Activated naive CD8-positive, alpha-beta T cell treated with anti-CD3 and anti-CD28 coated beads for 36 hours (primary cell): ENCODE data around the gene GATB. TPM values are rescaled to one million over a fixed set of nuclear protein-coding genes. Genes with fewer than 3 reads are reported as not detected.

Source experiments
- DNase-seq: peaks from one replicate; pipeline ENCODE4 v3.0.0; 2021
- H3K27ac Mint-ChIP-seq: one replicate; pipeline ENCODE4 v1.8.0; 2022; ENCODE audit warnings: mild to moderate bottlenecking, moderate library complexity, mixed read lengths
- H3K27me3 Mint-ChIP-seq: one replicate; pipeline ENCODE4 v1.8.0; 2022; ENCODE audit warnings: mild to moderate bottlenecking, mixed read lengths
- H3K36me3 Mint-ChIP-seq: one replicate; pipeline ENCODE4 v1.8.0; 2021; ENCODE audit warnings: mild to moderate bottlenecking, mixed read lengths
- H3K4me1 Mint-ChIP-seq: one replicate; pipeline ENCODE4 v1.8.0; 2021; ENCODE audit warnings: mixed read lengths
- H3K4me3 Mint-ChIP-seq: one replicate; pipeline ENCODE4 v1.8.0; 2022; ENCODE audit warnings: mild to moderate bottlenecking, moderate library complexity, mixed read lengths
- H3K9me3 Mint-ChIP-seq: one replicate; pipeline ENCODE4 v1.8.0; 2022; ENCODE audit warnings: mixed read lengths
- total RNA-seq, 2 experiments: library from RNA; stranded (reverse); gene quantifications; one replicate each; pipeline ENCODE4 v1.2.3, GENCODE V29; 2021

GATB gene
- total RNA-seq, 2 experiments from 2014 or later = 28.4 to 29.4 TPM

DNA sequence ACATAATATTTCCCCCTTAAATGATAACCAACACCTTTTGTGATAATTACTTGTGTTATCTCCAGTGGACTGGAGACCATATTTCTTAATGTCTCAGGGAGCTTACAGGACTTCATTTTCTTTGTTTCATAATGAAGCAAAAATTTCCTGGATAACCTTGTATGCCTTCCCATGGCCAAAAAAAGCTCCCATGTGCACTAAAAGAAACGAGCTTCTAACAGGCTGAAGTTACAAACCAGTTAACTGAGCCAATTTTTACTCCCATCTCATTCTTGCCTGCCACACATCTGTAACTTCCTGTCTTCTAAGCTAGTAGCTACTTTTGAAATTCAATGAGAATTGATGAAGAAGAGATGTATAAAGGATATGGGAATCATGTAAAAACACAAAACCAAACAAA lies 32.8 kb downstream of the GATB start:
- Mint-ChIP-seq H3K27ac (peak overlapping the region; percentile 52), H3K4me3 (no peak overlapping the region), H3K4me1 (peaks cover 3% of the 10 kb centered on the region), H3K27me3 (no peaks in the 10 kb centered on the region), H3K36me3 (peaks cover 8% of the 10 kb centered on the region), H3K9me3 (no peaks in the 10 kb centered on the region)
- no peak for DNase-seq

DNA sequence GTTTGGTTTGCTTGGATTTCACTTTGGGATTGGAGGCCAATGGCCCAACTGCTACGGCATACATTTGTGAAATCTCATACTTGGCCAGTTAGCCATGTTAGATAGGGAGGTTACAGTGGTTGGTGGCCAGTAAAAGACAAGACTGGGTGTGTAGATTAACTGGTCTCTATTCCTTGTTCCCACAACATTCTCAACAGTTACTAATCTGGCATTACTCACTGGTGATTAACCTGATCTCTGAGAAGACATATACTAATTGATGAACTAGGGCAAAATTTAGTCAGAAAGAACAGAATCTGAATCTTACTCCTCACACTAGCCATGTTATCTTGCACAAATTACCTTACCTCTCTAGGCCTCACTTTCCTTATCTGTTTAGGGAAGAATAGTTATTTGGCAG lies 33.4 kb downstream of the GATB start:
- H3K27me3 Mint-ChIP-seq = no peaks in the 10 kb centered on the region
- H3K4me3 Mint-ChIP-seq = no peak overlapping the region
- H3K36me3 Mint-ChIP-seq = peaks cover 11% of the 10 kb centered on the region
- H3K4me1 Mint-ChIP-seq = no peaks in the 10 kb centered on the region
- no peaks in the 10 kb centered on the region for H3K9me3 Mint-ChIP-seq
- H3K27ac Mint-ChIP-seq = no peak overlapping the region
- no peak for DNase-seq

GRCh38 chr4:151725087-151725486 lies 35.7 kb downstream of the GATB start:
- Mint-ChIP-seq H3K4me3 (no peak overlapping the region), H3K27ac (no peak overlapping the region), H3K36me3 (peaks cover 6% of the 10 kb centered on the region), H3K27me3 (no peaks in the 10 kb centered on the region), H3K9me3 (no peaks in the 10 kb centered on the region), H3K4me1 (no peaks in the 10 kb centered on the region)
- DNase-seq = no peak

GRCh38 chr4:151721916-151722315 lies 38.9 kb downstream of the GATB start:
- Mint-ChIP-seq H3K36me3 (peaks cover 6% of the 10 kb centered on the region), H3K27ac (no peak overlapping the region), H3K9me3 (no peaks in the 10 kb centered on the region)

GRCh38 chr4:151721466-151721865 lies 39.3 kb downstream of the GATB start:
- no peak for DNase-seq
- Mint-ChIP-seq H3K4me1 (no peaks in the 10 kb centered on the region), H3K9me3 (no peaks in the 10 kb centered on the region), H3K27ac (no peak overlapping the region), H3K4me3 (no peak overlapping the region), H3K36me3 (peaks cover 6% of the 10 kb centered on the region), H3K27me3 (no peaks in the 10 kb centered on the region)

More at GRCh38 chr4:151721916-151722315, 38.9 kb downstream of the GATB start:
- no peaks in the 10 kb centered on the region for H3K27me3 Mint-ChIP-seq
- no peak for DNase-seq
- H3K4me1 Mint-ChIP-seq = no peaks in the 10 kb centered on the region
- H3K4me3 Mint-ChIP-seq = no peak overlapping the region

DNA sequence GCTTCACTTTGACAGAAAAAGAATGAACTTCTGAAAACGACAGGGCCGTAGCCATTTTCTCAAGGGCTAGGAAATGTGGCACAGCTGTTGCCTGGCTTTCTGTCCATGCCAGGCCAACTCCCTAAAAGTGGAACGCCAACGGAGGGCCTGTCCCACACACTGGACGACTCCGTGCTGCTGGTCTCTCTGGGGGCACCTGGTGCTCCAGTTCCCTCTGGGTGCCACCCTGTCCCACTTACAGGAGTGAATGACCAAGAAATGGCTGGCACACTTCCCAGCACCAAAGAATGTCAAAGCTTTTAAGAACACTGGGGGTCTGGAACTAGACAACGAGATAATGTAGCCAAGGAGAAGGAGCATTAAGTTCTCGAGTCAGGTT lies 40.9 kb downstream of the GATB start:
- DNase-seq = no peak

DNA sequence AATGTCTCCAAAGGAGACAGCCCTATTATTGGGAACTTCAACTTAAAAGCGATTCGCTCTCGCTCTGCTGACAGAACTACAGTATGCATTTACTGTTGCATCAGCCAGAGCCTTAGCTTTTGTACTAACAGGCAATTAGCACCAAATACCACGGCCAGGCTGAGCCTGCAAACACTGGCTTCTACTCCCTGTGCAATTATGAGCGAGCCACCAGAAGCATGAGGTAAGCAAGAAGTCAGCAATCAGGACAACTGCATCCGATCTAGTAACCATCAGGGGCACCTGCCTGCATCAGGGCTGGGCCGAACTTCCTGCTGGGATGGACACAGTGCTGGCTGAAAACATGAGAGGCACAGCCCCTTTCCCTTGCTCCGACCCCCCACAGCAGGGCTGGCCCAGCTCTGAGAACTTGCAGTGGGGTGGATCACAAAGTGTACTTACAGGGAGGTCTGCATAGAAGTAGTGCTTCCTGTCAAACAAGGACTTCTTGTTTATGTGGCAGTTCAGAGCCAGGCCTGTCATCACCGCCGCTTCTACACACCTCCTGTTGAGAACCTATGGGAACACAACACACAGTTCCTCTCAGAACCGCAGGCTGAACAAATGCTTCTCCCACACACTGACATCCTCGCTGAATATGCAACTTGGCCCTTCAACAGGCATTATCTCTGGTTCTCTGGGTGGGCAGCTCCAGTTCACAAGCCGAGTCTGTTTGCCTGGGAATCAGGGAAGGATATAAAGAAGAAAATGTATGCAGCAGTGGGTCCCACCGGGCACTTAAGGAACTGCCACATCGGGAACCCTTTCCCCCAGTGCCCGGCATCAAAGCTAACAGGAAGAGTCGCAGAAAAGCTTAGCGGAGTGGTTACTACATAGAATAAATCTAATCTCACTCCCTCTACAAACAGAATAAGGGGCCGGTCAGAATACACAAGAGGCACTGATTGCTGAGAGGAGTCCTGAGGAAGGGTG lies 41.5 kb downstream of the GATB start:
- Mint-ChIP-seq H3K36me3 (peaks cover 6% of the 10 kb centered on the region), H3K27me3 (no peaks in the 10 kb centered on the region), H3K4me3 (no peak overlapping the region), H3K4me1 (no peaks in the 10 kb centered on the region), H3K9me3 (no peaks in the 10 kb centered on the region), H3K27ac (no peak overlapping the region)
- DNase-seq = no peak

More for the DNA sequence above, 40.9 kb downstream of the GATB start:
- Mint-ChIP-seq H3K27me3 (no peaks in the 10 kb centered on the region), H3K27ac (no peak overlapping the region), H3K9me3 (no peaks in the 10 kb centered on the region), H3K4me1 (no peaks in the 10 kb centered on the region), H3K36me3 (peaks cover 6% of the 10 kb centered on the region), H3K4me3 (no peak overlapping the region)

- H3K36me3 Mint-ChIP-seq = peaks cover 6% of the 10 kb centered on the region
- no peaks in the 10 kb centered on the region for H3K4me1 Mint-ChIP-seq
- no peak overlapping the region for H3K4me3 Mint-ChIP-seq
- no peaks in the 10 kb centered on the region for H3K27me3 Mint-ChIP-seq
- DNase-seq = no peak
- no peak overlapping the region for H3K27ac Mint-ChIP-seq
- H3K9me3 Mint-ChIP-seq = no peaks in the 10 kb centered on the region
These were observed 42.7 kb downstream of the GATB start for GRCh38 chr4:151717909-151718628.

DNA sequence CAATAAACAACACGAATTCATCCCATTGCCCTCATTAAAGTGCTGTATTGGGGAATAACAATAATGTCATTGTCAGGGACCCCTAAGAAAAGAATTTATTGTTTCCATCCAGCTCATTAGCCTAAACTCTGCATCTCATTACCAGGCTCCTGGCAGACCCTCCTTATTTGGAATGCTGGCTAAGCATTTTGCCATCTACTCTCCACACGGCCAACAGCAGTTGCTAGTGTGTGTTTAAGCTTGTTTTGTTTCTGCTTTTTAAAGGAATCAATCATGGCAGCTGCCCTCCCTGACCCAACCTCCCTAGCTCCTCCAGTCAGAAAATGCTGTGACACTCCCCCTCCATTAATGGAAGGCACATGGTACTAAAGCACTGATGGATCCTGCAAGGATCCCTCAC lies 43.5 kb downstream of the GATB start:
- H3K36me3 Mint-ChIP-seq = peaks cover 4% of the 10 kb centered on the region
- no peak for DNase-seq
- no peaks in the 10 kb centered on the region for H3K27me3 Mint-ChIP-seq
- no peaks in the 10 kb centered on the region for H3K9me3 Mint-ChIP-seq
- no peaks in the 10 kb centered on the region for H3K4me1 Mint-ChIP-seq
- H3K27ac Mint-ChIP-seq = no peak overlapping the region
- H3K4me3 Mint-ChIP-seq = no peak overlapping the region

GRCh38 chr4:151716324-151716723 lies 44.5 kb downstream of the GATB start:
- H3K4me1 Mint-ChIP-seq = no peaks in the 10 kb centered on the region
- no peak for DNase-seq
- no peaks in the 10 kb centered on the region for H3K36me3 Mint-ChIP-seq
- H3K9me3 Mint-ChIP-seq = no peaks in the 10 kb centered on the region
- no peak overlapping the region for H3K27ac Mint-ChIP-seq
- no peak overlapping the region for H3K4me3 Mint-ChIP-seq
- H3K27me3 Mint-ChIP-seq = no peaks in the 10 kb centered on the region

GRCh38 chr4:151715881-151716280 lies 44.9 kb downstream of the GATB start:
- Mint-ChIP-seq H3K4me3 (no peak overlapping the region), H3K4me1 (no peaks in the 10 kb centered on the region), H3K27ac (no peak overlapping the region), H3K27me3 (no peaks in the 10 kb centered on the region), H3K36me3 (no peaks in the 10 kb centered on the region), H3K9me3 (no peaks in the 10 kb centered on the region)
- no peak for DNase-seq

- no peak overlapping the region for H3K27ac Mint-ChIP-seq
- no peaks in the 10 kb centered on the region for H3K9me3 Mint-ChIP-seq
- H3K27me3 Mint-ChIP-seq = no peaks in the 10 kb centered on the region
- H3K4me3 Mint-ChIP-seq = no peak overlapping the region
- peaks cover 2% of the 10 kb centered on the region for H3K36me3 Mint-ChIP-seq
- H3K4me1 Mint-ChIP-seq = no peaks in the 10 kb centered on the region
- no peak for DNase-seq
These were observed 48.0 kb downstream of the GATB start for GRCh38 chr4:151712777-151713176.

- Mint-ChIP-seq H3K4me3 (no peak overlapping the region), H3K4me1 (no peaks in the 10 kb centered on the region), H3K9me3 (no peaks in the 10 kb centered on the region), H3K27me3 (no peaks in the 10 kb centered on the region), H3K36me3 (peaks cover 2% of the 10 kb centered on the region), H3K27ac (no peak overlapping the region)
- DNase-seq = no peak
These were observed 49.2 kb downstream of the GATB start for GRCh38 chr4:151711646-151712045.

DNA sequence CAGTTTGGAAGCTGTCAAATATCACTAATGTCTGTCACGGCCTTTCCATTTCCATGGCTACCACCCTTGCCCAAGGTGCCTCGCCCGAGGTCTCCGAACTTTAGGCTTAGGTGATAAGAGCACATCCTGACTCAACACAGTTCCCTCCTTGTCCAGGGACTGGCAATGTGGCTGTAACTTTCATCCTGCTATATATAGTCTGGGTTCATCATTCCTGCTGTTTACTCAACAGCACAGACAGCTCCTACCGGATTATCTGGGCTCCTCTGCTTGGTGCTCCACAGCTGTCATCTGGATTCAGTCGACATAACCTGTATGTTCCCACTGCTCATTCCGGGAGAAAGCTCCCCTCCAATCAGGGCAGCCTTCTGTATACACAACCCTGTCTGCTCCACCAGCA lies 51.2 kb downstream of the GATB start:
- H3K4me1 Mint-ChIP-seq = no peaks in the 10 kb centered on the region
- no peak for DNase-seq
- H3K4me3 Mint-ChIP-seq = no peak overlapping the region
- H3K36me3 Mint-ChIP-seq = peaks cover 12% of the 10 kb centered on the region
- no peaks in the 10 kb centered on the region for H3K27me3 Mint-ChIP-seq
- no peak overlapping the region for H3K27ac Mint-ChIP-seq
- H3K9me3 Mint-ChIP-seq = no peaks in the 10 kb centered on the region

DNA sequence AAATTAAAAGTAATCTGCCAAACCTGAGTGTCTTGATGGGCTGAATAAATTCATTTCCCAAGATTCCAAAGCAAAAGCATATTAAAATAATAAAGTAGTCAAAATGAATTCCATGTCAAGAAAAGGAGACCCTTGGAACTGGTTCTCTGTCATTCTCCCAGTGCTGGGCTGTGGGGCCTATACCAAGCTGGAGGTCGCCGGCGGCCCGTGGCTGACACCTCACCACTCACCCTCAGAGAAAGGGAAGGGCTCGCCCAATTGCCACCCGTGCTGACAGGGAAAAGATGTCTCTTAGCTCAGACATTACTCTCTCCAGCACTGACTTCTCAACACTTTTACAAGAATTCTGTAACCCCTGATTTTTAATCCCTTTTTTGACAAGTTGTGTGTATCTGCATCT lies 51.7 kb downstream of the GATB start:
- no peak for DNase-seq
- H3K27ac Mint-ChIP-seq = no peak overlapping the region
- H3K4me3 Mint-ChIP-seq = no peak overlapping the region
- no peaks in the 10 kb centered on the region for H3K9me3 Mint-ChIP-seq
- H3K4me1 Mint-ChIP-seq = no peaks in the 10 kb centered on the region
- H3K27me3 Mint-ChIP-seq = no peaks in the 10 kb centered on the region
- peaks cover 12% of the 10 kb centered on the region for H3K36me3 Mint-ChIP-seq
